Transverse colon (tissue), 4 donors: ENCODE data around the gene NFKBIL1. TPM values are rescaled to one million over a fixed set of nuclear protein-coding genes. Genes with fewer than 3 reads are reported as not detected.
A peak's percentile ranks its signal among the peaks of the same experiment; 100 is the strongest.

Experiments
- DNase-seq: peaks from one replicate; pipeline ENCODE4 v3.0.0-alpha.2; 2019
- H3K27ac ChIP-seq, 4 donors: fragments of 200-600 bp; sonication (generic); 2 replicates each; pipeline ENCODE4 v1.5.1; 2016 to 2018; ENCODE audit warnings: inconsistent platforms in 4 of 4
- H3K27me3 ChIP-seq: fragments of 200-600 bp; sonication (generic); 2 replicates; pipeline ENCODE4 v1.5.1; 2017; ENCODE audit warnings: inconsistent platforms
- H3K36me3 ChIP-seq, 4 donors: fragments of 200-600 bp; sonication (generic); 2 replicates each; pipeline ENCODE4 v1.5.1; 2017 to 2019; ENCODE audit warnings: inconsistent platforms in 4 of 4
- H3K4me1 ChIP-seq, 4 donors: fragments of 200-600 bp; sonication (generic); 2 replicates each; pipeline ENCODE4 v1.5.1; 2017 to 2020; ENCODE audit warnings: inconsistent platforms in 4 of 4
- H3K4me3 ChIP-seq, 4 donors: fragments of 200-600 bp; sonication (generic); 1 replicate in 1 of 4; 2 replicates in 3 of 4; pipeline versions ENCODE4 v1.5.1 to v1.6.1; 2017 to 2019; ENCODE audit warnings: inconsistent platforms in 4 of 4
- H3K9me3 ChIP-seq, 2 donors: fragments of 200-600 bp; sonication (generic); 2 replicates each; pipeline ENCODE4 v1.5.1; 2017 to 2019; ENCODE audit warnings: inconsistent platforms in 2 of 2
- EP300 ChIP-seq: sonication (generic); formaldehyde crosslinking; IDR thresholded peaks from one replicate; pipeline ENCODE4 v1.6.1; 2017; ENCODE audit warnings: antibody characterized with exemption, low read depth
- POLR2A ChIP-seq: fragments of 450-650 bp; IDR thresholded peaks from one replicate; pipeline ENCODE4 v1.6.1; 2016; ENCODE audit warnings: antibody characterized with exemption, mild to moderate bottlenecking, moderate library complexity
- POLR2AphosphoS5 ChIP-seq, 3 donors: sonication (generic); formaldehyde crosslinking; IDR thresholded peaks; one replicate each; pipeline ENCODE4 v1.6.1; 2016; ENCODE audit warnings: antibody characterized with exemption in 3 of 3
- whole genome bisulfite sequencing, 2 donors: methylation state at CpG; one replicate each; pipeline ENCODE4 v1.1.5; 2018; ENCODE audit warnings: low coverage in 1 of 2; 5-methylcytosine and 5-hydroxymethylcytosine counted together
- in situ Hi-C, 4 donors: fragments of 200-750 bp; cut with MboI; loops; one replicate each; pipeline versions ENCODE4 v1.15.0 to v1.15.1; 2017; ENCODE audit warnings: low sequenced_read_pairs in 3 of 4, low pct_ligation_motif_present in 1 of 4, low pct_unique_long_range_greater_than_20kb in 1 of 4
- intact Hi-C: fragments of 100-400 bp; cut with DNase I; formaldehyde crosslinking; loops from one replicate; pipeline ENCODE4 v1.15.1; 2023; ENCODE audit warnings: low total_unique reads
- total RNA-seq, 4 donors: library from RNA; depleted of rRNA; stranded (reverse); fragments of >200 nt; gene quantifications; one replicate each; pipeline ENCODE4 v1.1.0, GENCODE V29; 2016
- TF ChIP-seq, protein P1 (sequence below), 5 experiments: fragments of 200-600 bp in 3 of 5; fragments of 450-650 bp in 2 of 5; sonication (generic) in 3 of 5; IDR thresholded peaks; 1 replicate in 2 of 5; 2 replicates in 3 of 5; pipeline ENCODE4 v1.5.1; 2016 to 2017; ENCODE audit warnings: antibody characterized with exemption in 5 of 5, inconsistent platforms in 3 of 5, mild to moderate bottlenecking in 2 of 5, moderate library complexity in 1 of 5

The NFKBIL1 gene
- total RNA-seq, 4 donors from 2014 or later: 13.7 to 29.5 (median 22.9) TPM

GRCh38 chr6:31575335-31575901 is 28.0 kb downstream of the NFKBIL1 start, which contains the start of gene TNF:
Gene TNF (plus strand): TSS chr6:31575565. CDS start chr6:31575742, 177 bp downstream.
- peak within 1 kb of the TSS in 3 of 4 donors; percentile 12 to 37 (median 19) for H3K4me3 ChIP-seq
- intact Hi-C loops: no loop called here
- in situ Hi-C loops: no loop called here
- no peak for TF ChIP-seq EP300
- TF ChIP-seq POLR2A: peak; percentile 69
- peak; percentile 47 to 75 (median 69) for TF ChIP-seq POLR2AphosphoS5 (IDR thresholded peaks at IDR 0.05)
- WGBS, 2 donors: 40 to 41% methylated on average over 3 to 19 of the region's 19 CpGs
- peak; percentile 68 for DNase-seq
- H3K27ac ChIP-seq: peak within 1 kb of the TSS; percentile 48 to 74 (median 72)
- H3K9me3 ChIP-seq: no peaks in the 10 kb centered on the region
- no peaks in the 10 kb centered on the region for H3K27me3 ChIP-seq
- no peaks in the 10 kb centered on the region for H3K36me3 ChIP-seq
- H3K4me1 ChIP-seq: peaks cover 0 to 9% (median under 1%) of the 10 kb centered on the region in 4 donors

DNA sequence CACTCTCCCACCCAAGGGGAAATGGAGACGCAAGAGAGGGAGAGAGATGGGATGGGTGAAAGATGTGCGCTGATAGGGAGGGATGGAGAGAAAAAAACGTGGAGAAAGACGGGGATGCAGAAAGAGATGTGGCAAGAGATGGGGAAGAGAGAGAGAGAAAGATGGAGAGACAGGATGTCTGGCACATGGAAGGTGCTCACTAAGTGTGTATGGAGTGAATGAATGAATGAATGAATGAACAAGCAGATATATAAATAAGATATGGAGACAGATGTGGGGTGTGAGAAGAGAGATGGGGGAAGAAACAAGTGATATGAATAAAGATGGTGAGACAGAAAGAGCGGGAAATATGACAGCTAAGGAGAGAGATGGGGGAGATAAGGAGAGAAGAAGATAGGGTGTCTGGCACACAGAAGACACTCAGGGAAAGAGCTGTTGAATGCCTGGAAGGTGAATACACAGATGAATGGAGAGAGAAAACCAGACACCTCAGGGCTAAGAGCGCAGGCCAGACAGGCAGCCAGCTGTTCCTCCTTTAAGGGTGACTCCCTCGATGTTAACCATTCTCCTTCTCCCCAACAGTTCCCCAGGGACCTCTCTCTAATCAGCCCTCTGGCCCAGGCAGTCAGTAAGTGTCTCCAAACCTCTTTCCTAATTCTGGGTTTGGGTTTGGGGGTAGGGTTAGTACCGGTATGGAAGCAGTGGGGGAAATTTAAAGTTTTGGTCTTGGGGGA is 28.7 kb downstream of the NFKBIL1 start:
- peak overlapping the region; percentile 48 to 74 (median 72) for H3K27ac ChIP-seq

GRCh38 chr6:31576897-31577578 is 29.6 kb downstream of the NFKBIL1 start:
- H3K4me1 ChIP-seq: peaks cover 5 to 22% (median 6%) of the 10 kb centered on the region in 4 donors
- DNase-seq: peak; percentile 60
- H3K27ac ChIP-seq: peak overlapping the region in 2 of 4 donors; percentile 46 to 72
- intact Hi-C loops: no loop called here
- H3K4me3 ChIP-seq: peak overlapping the region in 1 of 4 donors; percentile 37
- H3K9me3 ChIP-seq: no peaks in the 10 kb centered on the region
- no peak for TF ChIP-seq EP300
- TF ChIP-seq POLR2A: no peak
- TF ChIP-seq POLR2AphosphoS5 (IDR thresholded peaks at IDR 0.05): no peak
- TF ChIP-seq, protein P1, sequence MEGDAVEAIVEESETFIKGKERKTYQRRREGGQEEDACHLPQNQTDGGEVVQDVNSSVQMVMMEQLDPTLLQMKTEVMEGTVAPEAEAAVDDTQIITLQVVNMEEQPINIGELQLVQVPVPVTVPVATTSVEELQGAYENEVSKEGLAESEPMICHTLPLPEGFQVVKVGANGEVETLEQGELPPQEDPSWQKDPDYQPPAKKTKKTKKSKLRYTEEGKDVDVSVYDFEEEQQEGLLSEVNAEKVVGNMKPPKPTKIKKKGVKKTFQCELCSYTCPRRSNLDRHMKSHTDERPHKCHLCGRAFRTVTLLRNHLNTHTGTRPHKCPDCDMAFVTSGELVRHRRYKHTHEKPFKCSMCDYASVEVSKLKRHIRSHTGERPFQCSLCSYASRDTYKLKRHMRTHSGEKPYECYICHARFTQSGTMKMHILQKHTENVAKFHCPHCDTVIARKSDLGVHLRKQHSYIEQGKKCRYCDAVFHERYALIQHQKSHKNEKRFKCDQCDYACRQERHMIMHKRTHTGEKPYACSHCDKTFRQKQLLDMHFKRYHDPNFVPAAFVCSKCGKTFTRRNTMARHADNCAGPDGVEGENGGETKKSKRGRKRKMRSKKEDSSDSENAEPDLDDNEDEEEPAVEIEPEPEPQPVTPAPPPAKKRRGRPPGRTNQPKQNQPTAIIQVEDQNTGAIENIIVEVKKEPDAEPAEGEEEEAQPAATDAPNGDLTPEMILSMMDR (IDR thresholded peaks at IDR 0.05): no peak
- in situ Hi-C loops: no loop called here
- H3K27me3 ChIP-seq: peaks cover 7% of the 10 kb centered on the region
- 64 to 70% methylated on average over 4 to 19 of the region's 19 CpGs for WGBS, 2 donors
- no peaks in the 10 kb centered on the region for H3K36me3 ChIP-seq

More for the DNA sequence above, 28.7 kb downstream of the NFKBIL1 start:
- DNase-seq: no peak
- intact Hi-C loops (no loop called here), in situ Hi-C loops (no loop called here)
- Histone ChIP-seq H3K9me3 (no peaks in the 10 kb centered on the region), H3K4me1 (peaks cover 0 to 13% (median 4%) of the 10 kb centered on the region in 4 donors), H3K27me3 (peaks cover under 1% of the 10 kb centered on the region), H3K36me3 (no peaks in the 10 kb centered on the region), H3K4me3 (peak overlapping the region in 3 of 4 donors; percentile 12 to 37 (median 19))
- no peak for TF ChIP-seq POLR2AphosphoS5 (IDR thresholded peaks at IDR 0.05)
- TF ChIP-seq, protein P1 (IDR thresholded peaks at IDR 0.05): no peak
- TF ChIP-seq EP300: no peak
- no peak for TF ChIP-seq POLR2A
- 57 to 80% methylated on average over 4 to 8 of the region's 8 CpGs for WGBS, 2 donors

DNA sequence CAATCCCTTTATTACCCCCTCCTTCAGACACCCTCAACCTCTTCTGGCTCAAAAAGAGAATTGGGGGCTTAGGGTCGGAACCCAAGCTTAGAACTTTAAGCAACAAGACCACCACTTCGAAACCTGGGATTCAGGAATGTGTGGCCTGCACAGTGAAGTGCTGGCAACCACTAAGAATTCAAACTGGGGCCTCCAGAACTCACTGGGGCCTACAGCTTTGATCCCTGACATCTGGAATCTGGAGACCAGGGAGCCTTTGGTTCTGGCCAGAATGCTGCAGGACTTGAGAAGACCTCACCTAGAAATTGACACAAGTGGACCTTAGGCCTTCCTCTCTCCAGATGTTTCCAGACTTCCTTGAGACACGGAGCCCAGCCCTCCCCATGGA is 30.2 kb downstream of the NFKBIL1 start:
- peak overlapping the region in 1 of 4 donors; percentile 6 for H3K27ac ChIP-seq
- WGBS, 2 donors: 57 to 83% methylated on average over 1 to 3 of the region's 3 CpGs
- peaks cover 7% of the 10 kb centered on the region for H3K27me3 ChIP-seq
- no peaks in the 10 kb centered on the region for H3K9me3 ChIP-seq
- no peak for DNase-seq
- H3K4me1 ChIP-seq: peaks cover 6 to 28% (median 7%) of the 10 kb centered on the region in 4 donors
- no peaks in the 10 kb centered on the region for H3K36me3 ChIP-seq
- TF ChIP-seq POLR2A (no peak), POLR2AphosphoS5 (IDR thresholded peaks at IDR 0.05) (no peak), EP300 (no peak)
- TF ChIP-seq, protein P1 (IDR thresholded peaks at IDR 0.05): no peak
- intact Hi-C loops (no loop called here), in situ Hi-C loops (no loop called here)
- H3K4me3 ChIP-seq: no peak overlapping the region
